Astrocyte of the hippocampus (primary cell): Measurements from ENCODE around the gene PRSS8.

Source experiments
- DNase-seq: peaks from one replicate; pipeline ENCODE4 v3.0.0; 2011; ENCODE audit warnings: low read depth, low spot score

Gene PRSS8

DNA sequence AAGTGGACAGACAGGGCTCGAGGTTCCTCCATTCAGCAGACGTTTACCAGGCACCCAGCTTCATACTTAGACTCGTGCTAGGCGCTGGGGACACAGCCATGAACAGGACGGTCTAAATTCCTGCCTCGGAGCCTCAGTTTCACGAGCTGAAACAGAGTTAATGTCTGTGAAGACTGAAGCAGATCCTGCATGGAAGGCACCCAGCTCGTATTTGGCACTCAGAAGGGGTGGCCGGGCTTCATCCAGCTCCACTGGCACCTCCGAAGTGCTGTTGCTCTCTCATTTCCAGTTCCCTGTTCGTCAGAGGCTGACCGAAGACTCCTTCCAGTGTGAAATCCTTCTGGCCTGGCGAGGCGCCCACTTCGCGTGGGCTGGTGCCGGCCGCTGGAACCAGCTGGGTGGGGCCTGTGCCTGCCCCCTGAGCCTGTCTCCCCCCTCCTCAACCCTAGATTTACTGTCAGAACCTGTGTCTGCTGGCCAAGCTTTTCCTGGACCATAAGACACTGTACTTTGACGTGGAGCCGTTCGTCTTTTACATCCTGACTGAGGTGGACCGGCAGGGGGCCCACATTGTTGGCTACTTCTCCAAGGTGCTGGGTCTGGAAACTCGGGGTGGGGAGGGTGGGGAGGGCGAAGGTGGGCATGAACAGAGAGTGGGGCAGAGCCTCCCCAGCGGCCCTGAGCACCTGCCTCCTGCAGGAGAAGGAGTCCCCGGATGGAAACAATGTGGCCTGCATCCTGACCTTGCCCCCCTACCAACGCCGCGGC is 5.8 kb downstream of the PRSS8 start:
- DNase-seq, result peak; percentile 33

GRCh38 chr16:31128711-31129567 is 6.6 kb downstream of the PRSS8 start:
- no peak for DNase-seq

- DNase-seq, result no peak
Observed at GRCh38 chr16:31127182-31127581, 8.3 kb downstream of the PRSS8 start.

- DNase-seq, result no peak
Observed at GRCh38 chr16:31125844-31126243, 9.7 kb downstream of the PRSS8 start.

- no peak for DNase-seq
Observed at GRCh38 chr16:31120129-31120528, 15.4 kb downstream of the PRSS8 start.

DNA sequence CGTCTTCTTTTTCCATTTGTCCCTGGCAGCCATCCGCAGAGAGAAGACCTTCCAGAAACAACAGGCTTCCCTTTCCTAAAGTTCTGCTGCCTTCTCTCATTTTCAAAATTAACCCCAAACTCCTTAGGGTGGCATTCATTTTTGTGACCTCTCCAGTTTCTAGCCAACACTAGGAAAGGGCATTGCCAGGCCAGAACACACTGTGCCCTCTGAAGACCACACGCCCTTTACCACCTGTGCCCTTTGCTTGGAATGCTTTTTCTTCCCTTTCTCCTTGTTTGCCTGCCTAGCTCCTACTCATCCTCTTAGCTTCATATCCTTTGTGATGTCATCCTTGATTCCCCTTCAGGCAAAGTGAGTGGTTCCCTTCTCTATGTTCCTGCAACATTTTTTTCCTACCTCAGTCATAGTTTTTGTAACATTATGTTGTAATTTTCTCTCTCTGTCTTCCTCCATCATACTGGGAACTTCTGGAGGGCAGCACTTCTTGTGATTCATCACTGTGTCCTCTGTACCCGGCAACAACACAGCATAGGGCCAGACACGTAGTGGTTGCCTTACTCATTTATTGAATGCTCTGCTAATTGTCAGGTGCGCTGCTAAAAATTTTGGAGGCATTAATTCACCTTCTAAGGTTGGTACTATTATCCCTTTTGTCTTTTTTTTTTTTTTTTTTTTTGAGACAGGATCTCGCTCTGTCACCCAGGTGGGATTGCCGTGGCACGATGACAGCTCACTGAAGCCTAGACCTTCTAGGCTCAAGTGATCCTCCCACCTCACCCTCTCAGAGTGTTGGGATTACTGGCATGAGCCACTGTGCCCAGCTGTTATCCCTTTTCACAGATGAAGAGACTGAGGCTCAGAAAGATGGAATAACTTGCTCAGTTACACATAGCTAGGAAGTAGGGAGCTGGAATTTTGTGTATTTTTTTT is 17.0 kb downstream of the PRSS8 start:
- peak; percentile 34 for DNase-seq

GRCh38 chr16:31117384-31118222 is 17.9 kb downstream of the PRSS8 start, which contains the start of gene KAT8:
Gene KAT8, plus strand, starts transcription at chr16:31117664. Its CDS starts 18 bp downstream, at chr16:31117682.
- DNase-seq, result peak; percentile 99

DNA sequence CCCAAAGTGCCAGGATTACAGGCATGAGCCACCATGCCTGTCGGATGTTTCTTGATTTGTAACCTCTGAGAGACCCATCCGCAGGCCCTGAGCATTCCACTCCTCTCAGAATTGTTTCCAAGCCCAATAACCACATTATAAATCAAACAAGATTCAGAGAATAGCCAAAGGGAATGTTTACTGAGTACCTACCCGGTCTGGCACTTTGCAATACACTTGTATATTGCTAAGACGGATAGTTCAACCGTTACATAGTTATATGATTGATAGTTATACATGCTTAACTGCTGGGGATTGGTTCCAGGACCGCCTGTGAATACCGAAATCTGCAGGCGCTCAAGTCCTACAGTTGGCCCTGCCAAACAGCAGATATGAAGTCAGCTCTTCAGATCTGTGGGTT is 21.1 kb downstream of the PRSS8 start:
- DNase-seq, result no peak

- DNase-seq, result no peak
Observed at GRCh38 chr16:31113121-31114120, 22.1 kb downstream of the PRSS8 start.

GRCh38 chr16:31112711-31113110 is 22.8 kb downstream of the PRSS8 start:
- no peak for DNase-seq

DNA sequence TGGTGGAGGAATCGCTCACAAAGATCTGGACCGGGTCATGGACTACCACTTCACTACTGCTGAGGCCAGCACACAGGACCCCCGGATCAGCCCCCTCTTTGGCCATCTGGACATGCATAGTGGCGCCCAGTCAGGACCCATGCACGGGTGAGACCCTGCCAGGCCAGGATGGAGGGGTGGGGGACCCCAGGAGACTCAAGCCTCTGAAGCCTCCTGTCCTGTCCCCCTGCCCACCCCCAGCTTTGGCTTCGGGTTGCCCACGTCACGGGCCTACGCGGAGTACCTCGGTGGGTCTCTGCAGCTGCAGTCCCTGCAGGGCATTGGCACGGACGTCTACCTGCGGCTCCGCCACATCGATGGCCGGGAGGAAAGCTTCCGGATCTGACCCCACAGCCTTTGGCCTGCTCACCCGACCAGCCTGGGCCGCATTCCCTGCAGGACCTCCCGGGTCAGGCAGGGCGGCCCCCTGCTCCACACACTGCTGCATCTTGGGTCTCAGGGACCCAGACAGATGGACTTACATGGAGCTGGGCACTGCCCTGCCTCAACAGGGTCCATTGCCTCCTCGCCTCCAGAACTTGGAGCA is 23.6 kb downstream of the PRSS8 start:
- DNase-seq, result no peak

DNA sequence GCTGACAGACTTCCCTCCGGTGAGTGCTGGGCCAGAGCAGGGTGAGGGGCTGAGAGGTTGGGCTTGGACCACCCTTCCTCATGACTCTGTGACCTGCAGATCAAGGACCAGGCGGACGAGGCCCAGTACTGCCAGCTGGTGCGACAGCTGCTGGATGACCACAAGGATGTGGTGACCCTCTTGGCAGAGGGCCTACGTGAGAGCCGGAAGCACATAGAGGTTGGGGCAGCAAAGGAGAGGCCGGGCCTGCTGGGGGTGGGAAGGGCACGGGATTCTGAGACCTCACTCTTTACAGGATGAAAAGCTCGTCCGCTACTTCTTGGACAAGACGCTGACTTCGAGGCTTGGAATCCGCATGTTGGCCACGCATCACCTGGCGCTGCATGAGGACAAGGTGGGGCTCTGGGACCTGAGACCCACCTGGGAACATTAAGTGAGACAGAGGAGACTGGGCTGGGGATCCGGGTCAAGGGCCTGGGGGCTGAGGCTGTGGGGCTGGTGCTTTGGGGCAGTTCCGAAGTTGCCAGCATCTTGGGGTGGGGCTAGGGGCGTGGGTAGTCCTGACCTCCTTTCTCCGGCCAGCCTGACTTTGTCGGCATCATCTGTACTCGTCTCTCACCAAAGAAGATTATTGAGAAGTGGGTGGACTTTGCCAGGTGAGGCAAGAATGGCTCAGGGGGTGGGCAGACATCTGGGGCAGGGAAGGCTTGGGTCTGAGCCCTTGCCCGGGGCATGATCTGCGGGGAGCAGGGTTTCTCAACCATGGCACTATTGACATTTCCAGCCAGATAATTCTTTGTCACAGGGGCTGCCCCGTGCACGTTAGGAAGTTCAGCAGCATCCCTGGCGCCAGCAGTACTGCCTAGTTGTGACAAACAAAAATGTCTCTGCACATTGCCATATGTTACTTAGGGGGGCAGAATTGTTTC is 25.2 kb downstream of the PRSS8 start:
- no peak for DNase-seq

GRCh38 chr16:31109622-31110021 is 25.9 kb downstream of the PRSS8 start:
- DNase-seq, result no peak

- no peak for DNase-seq
Observed at GRCh38 chr16:31108794-31109558, 26.6 kb downstream of the PRSS8 start.

- peak; percentile 85 for DNase-seq
Observed at GRCh38 chr16:31108035-31108793, 27.3 kb downstream of the PRSS8 start, which contains the start of gene BCKDK. Gene BCKDK, plus strand, starts transcription at chr16:31108386. Its CDS starts 838 bp downstream, at chr16:31109224.

DNA sequence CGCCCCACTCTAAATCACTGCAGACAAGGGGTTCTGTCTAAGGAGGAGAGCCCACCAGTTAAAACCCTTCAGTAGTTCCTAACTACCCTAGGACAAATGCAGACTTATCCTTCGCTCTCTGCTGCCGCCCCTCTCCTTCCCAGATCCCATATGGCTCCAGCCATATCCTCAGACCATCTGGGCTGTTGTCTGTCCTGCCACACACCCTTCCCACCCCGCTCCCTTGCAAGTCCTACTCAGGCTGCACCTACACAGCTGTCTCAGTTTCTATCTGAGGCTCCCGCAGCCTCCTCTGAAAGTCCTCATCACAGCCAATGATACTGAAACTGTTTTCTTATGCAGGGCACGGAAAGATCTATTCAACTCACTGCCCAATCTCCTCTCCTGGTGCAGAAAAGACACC is 28.1 kb downstream of the PRSS8 start:
- DNase-seq, result no peak
